MM.1S (cell line): ENCODE data around the gene PAEP.

Experiments used
- DNase-seq: peaks from one replicate; pipeline ENCODE4 v3.0.0-alpha.2; 2015
- H2AFZ ChIP-seq: fragments of 300-600 bp; sonication (generic); 2 replicates; pipeline ENCODE4 v1.6.0; 2016; ENCODE audit warnings: antibody characterized with exemption, low read length
- H3F3A ChIP-seq: fragments of 300-600 bp; sonication (generic); 2 replicates; pipeline ENCODE4 v1.6.1; 2016; ENCODE audit warnings: mild to moderate bottlenecking, antibody characterized with exemption, low read length, moderate library complexity, mixed read lengths; ENCODE audit not compliant: insufficient read depth
- H3K27ac ChIP-seq: fragments of 300-600 bp; sonication (generic); 2 replicates; pipeline ENCODE4 v1.5.1; 2016; ENCODE audit warnings: mild to moderate bottlenecking, low read length
- H3K27me3 ChIP-seq: fragments of 300-600 bp; sonication (generic); replicated peaks from 2 replicates; pipeline ENCODE4 v1.6.0; 2016; ENCODE audit warnings: low read length; ENCODE audit not compliant: insufficient read depth
- H3K36me3 ChIP-seq: fragments of 300-600 bp; sonication (generic); replicated peaks from 2 replicates; pipeline ENCODE4 v1.6.1; 2016; ENCODE audit warnings: mild to moderate bottlenecking, low read length, mixed read lengths; ENCODE audit not compliant: insufficient read depth
- H3K4me1 ChIP-seq: fragments of 300-600 bp; sonication (generic); 2 replicates; pipeline ENCODE4 v1.6.1; 2016; ENCODE audit warnings: low read length, mixed read lengths
- H3K4me2 ChIP-seq: fragments of 300-600 bp; sonication (generic); 2 replicates; pipeline ENCODE4 v1.6.0; 2016; ENCODE audit warnings: low read depth, low read length
- H3K4me3 ChIP-seq: fragments of 300-600 bp; sonication (generic); 2 replicates; pipeline ENCODE4 v1.5.1; 2016; ENCODE audit warnings: low read length, mixed read lengths
- H3K79me2 ChIP-seq: fragments of 300-600 bp; sonication (generic); 2 replicates; pipeline ENCODE4 v1.6.1; 2016; ENCODE audit warnings: mixed run types, low read length, mixed read lengths
- H3K9ac ChIP-seq: fragments of 300-600 bp; sonication (generic); 2 replicates; pipeline ENCODE4 v1.6.1; 2016; ENCODE audit warnings: low read length, mixed read lengths
- H3K9me2 ChIP-seq: fragments of 300-600 bp; sonication (generic); replicated peaks from 2 replicates; pipeline ENCODE4 v1.6.1; 2016; ENCODE audit warnings: mild to moderate bottlenecking, low read length, mixed read lengths; ENCODE audit not compliant: insufficient read depth
- H3K9me3 ChIP-seq: fragments of 300-600 bp; sonication (generic); replicated peaks from 2 replicates; pipeline ENCODE4 v1.6.1; 2016; ENCODE audit warnings: mild to moderate bottlenecking, low read length, mixed read lengths; ENCODE audit not compliant: insufficient read depth
- H4K20me1 ChIP-seq: fragments of 300-600 bp; sonication (generic); 2 replicates; pipeline ENCODE4 v1.6.1; 2016; ENCODE audit warnings: mild to moderate bottlenecking, low read length, moderate library complexity, mixed read lengths; ENCODE audit not compliant: insufficient read depth
- CTCF ChIP-seq: fragments of 300-600 bp; sonication (generic); IDR thresholded peaks from 2 replicates; pipeline ENCODE4 v1.5.1; 2016; ENCODE audit warnings: antibody characterized with exemption, low read length, mixed read lengths
- EZH2 ChIP-seq: fragments of 300-600 bp; sonication (generic); optimal IDR thresholded peaks from 2 replicates; pipeline ENCODE3; 2017; ENCODE audit warnings: low read depth, mild to moderate bottlenecking, antibody characterized with exemption, low read length, mixed read lengths
- EZH2phosphoT487 ChIP-seq: fragments of 300-600 bp; sonication (generic); IDR thresholded peaks from 2 replicates; pipeline ENCODE4 v1.6.1; 2018; ENCODE audit warnings: antibody characterized with exemption, low read length

The PAEP gene

GRCh38 chr9:135551031-135551430 is 10.5 kb upstream of the PAEP start:
- Histone ChIP-seq H3K27me3 (peaks cover 31% of the 10 kb centered on the region), H3K4me3 (no peak overlapping the region), H3F3A (no peaks in the 10 kb centered on the region), H3K36me3 (no peaks in the 10 kb centered on the region), H3K9me3 (no peaks in the 10 kb centered on the region), H2AFZ (no peak overlapping the region), H3K79me2 (no peaks in the 10 kb centered on the region), H3K27ac (no peak overlapping the region), H3K9ac (no peak overlapping the region), H3K4me1 (no peaks in the 10 kb centered on the region), H3K4me2 (no peak overlapping the region), H4K20me1 (no peaks in the 10 kb centered on the region), H3K9me2 (no peaks in the 10 kb centered on the region)
- no peak for DNase-seq
- TF ChIP-seq EZH2 (no peak), CTCF (no peak), EZH2phosphoT487 (no peak)

GRCh38 chr9:135551456-135551855 is 10.1 kb upstream of the PAEP start:
- Histone ChIP-seq H3K27ac (no peak overlapping the region), H3K27me3 (peaks cover 33% of the 10 kb centered on the region), H3K4me3 (no peak overlapping the region), H2AFZ (no peak overlapping the region), H3K4me2 (no peak overlapping the region), H3K4me1 (no peaks in the 10 kb centered on the region), H4K20me1 (no peaks in the 10 kb centered on the region), H3K36me3 (no peaks in the 10 kb centered on the region), H3F3A (no peaks in the 10 kb centered on the region), H3K9me3 (no peaks in the 10 kb centered on the region), H3K79me2 (no peaks in the 10 kb centered on the region), H3K9ac (no peak overlapping the region), H3K9me2 (no peaks in the 10 kb centered on the region)
- no peak for DNase-seq
- TF ChIP-seq EZH2phosphoT487 (no peak), EZH2 (no peak), CTCF (no peak)

GRCh38 chr9:135552021-135552697 is 9.4 kb upstream of the PAEP start:
- H3K4me3 ChIP-seq = no peak overlapping the region
- no peak overlapping the region for H3K9ac ChIP-seq
- H4K20me1 ChIP-seq = no peaks in the 10 kb centered on the region
- no peaks in the 10 kb centered on the region for H3K79me2 ChIP-seq
- no peaks in the 10 kb centered on the region for H3K9me2 ChIP-seq
- H3F3A ChIP-seq = no peaks in the 10 kb centered on the region
- no peak overlapping the region for H3K27ac ChIP-seq
- H3K4me1 ChIP-seq = no peaks in the 10 kb centered on the region
- H3K27me3 ChIP-seq = peaks cover 33% of the 10 kb centered on the region
- no peak overlapping the region for H2AFZ ChIP-seq
- no peak for DNase-seq
- H3K4me2 ChIP-seq = no peak overlapping the region
- no peaks in the 10 kb centered on the region for H3K9me3 ChIP-seq
- TF ChIP-seq EZH2phosphoT487 (no peak), EZH2 (no peak), CTCF (no peak)
- no peaks in the 10 kb centered on the region for H3K36me3 ChIP-seq
